ENCODE data around the gene ATF7IP.
A peak's percentile ranks its signal among the peaks of the same experiment; 100 is the strongest.

ATF7IP gene

GRCh38 chr12:14410841-14411569, 45.5 kb downstream of the ATF7IP start:
- DNase-seq (ENCODE audit: low read depth) = peak; percentile 40

GRCh38 chr12:14416658-14417057, 51.2 kb downstream of the ATF7IP start:
- peak; percentile 36 for DNase-seq (ENCODE audit: low read depth)

GRCh38 chr12:14417715-14418114, 52.2 kb downstream of the ATF7IP start:
- peak; percentile 73 for DNase-seq (ENCODE audit: low read depth)

- no peak for DNase-seq (ENCODE audit: low read depth)
Measured at GRCh38 chr12:14418451-14418890, 53.0 kb downstream of the ATF7IP start.

GRCh38 chr12:14422516-14423230, 57.2 kb downstream of the ATF7IP start:
- no peak for DNase-seq (ENCODE audit: low read depth)

DNA sequence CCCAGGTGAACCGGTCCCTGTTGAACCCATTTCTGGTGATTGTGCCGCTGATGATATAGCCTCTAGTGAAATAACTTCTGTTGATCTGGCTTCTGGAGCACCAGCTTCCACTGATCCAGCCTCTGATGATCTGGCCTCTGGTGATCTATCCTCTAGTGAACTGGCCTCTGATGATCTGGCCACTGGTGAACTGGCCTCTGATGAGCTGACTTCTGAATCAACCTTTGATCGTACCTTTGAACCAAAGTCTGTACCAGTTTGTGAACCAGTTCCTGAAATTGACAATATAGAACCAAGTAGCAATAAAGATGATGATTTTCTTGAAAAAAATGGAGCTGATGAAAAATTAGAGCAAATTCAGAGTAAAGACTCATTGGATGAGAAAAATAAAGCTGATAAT, 59.1 kb downstream of the ATF7IP start:
- DNase-seq (ENCODE audit: low read depth) = no peak

DNA sequence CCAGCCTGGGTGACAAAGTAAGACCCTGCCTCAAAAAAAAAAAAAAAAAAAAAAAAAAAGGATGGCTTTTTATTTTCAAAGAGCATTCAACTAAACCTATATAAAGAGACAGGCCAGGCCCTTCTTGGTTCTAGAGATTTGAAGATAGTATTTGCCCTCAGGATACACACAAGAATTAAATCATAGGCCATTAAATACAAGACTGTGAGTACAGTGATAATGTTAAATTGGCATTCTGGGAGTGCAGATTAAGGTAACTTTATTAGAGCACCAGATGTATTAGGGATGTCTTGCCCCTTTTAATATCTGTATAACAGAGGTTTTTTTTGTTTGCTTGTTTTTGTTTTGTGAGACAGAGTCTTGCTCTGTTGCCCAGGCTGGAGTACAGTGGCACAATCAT, 61.3 kb downstream of the ATF7IP start:
- no peak for DNase-seq (ENCODE audit: low read depth)

DNA sequence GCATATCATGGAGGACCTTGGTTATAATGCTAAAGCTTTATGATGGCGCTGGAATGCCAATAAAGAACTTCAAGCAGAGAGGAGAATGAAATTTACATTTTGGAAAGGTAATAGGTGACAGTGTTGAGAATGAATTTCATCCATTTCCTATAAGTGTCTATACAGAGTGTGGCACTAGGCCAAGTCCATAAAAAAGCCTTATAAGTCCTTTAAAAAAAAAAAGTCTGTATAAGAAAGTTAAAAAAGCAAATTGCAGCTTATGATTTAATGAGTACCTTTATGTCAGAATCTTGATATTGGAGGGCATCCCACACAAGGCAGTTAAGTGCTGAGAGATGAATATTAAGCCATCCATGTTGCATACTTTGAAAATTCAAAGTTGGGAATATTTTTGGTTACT, 62.4 kb downstream of the ATF7IP start:
- DNase-seq (ENCODE audit: low read depth) = no peak

- DNase-seq (ENCODE audit: low read depth) = no peak
Measured at GRCh38 chr12:14430394-14430986, 65.0 kb downstream of the ATF7IP start.

GRCh38 chr12:14431975-14432374, 66.5 kb downstream of the ATF7IP start:
- DNase-seq (ENCODE audit: low read depth) = no peak

- DNase-seq (ENCODE audit: low read depth) = no peak
Measured at GRCh38 chr12:14435627-14436026, 70.1 kb downstream of the ATF7IP start.

DNA sequence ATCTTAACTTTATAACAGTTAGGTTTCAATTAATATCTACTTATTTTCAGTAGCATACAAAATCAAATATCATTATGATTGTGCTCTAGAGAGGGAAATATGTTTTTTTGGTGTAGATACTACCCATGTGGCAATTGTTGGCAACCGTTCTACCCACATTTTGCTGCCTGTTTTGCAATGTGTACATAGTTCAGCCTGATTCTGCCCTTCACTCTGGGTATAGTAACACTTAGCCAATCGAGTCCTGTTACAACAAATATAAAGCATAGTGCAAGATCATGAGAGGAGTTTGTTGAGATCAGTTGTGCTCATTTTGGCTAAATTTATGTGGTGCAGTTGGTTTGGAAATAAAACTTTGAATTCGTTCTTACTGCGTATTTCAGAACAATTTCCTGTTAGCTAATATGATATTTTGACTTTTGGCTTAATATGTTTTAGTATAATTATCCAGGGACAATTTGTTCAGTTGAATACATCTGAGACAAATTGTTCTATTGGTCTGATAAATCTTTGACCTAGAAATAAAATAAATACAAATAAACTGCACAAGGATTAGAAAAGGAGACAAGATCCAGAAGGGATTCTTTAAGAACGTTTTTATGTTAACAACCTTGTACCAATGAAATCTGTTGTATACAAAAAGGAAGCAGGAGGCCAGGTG, 76.9 kb downstream of the ATF7IP start:
- DNase-seq (ENCODE audit: low read depth) = no peak

DNA sequence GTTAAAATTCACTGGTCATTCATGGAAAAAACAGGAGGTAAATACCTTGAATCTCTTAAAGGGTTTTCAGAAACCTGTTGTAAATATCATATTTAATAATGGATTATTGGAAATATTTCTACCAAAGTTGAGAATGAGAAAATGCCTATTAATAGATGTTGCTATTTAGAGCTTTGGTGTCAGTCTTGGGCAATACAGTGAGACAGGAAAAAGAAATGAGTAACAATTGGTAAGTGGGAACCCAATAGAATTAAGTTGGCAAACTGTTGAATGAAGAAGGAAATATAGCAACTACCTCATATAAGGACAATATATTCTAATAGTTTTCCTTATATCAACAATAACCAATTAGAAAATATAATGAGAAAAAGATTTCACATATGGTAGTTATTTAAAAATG, 78.0 kb downstream of the ATF7IP start:
- DNase-seq (ENCODE audit: low read depth) = no peak

DNA sequence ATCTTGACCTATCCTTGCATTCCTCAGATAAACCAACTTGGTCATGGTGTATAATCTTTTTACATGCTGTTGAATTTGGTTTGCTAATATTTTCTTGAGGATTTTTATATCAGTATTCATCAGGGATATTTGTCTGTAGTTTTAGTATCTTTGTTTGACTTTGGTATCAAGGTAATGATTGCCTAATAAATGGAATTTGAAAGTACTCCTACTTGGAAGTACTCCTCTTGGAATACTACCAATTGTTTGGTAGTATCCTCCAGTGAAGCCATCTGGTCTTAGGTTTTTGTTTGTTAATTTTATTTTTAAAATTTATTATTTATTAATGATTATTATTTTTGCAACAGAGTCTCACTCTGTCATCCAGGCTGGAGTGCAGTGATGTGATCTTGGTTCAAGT, 85.0 kb downstream of the ATF7IP start:
- DNase-seq (ENCODE audit: low read depth) = no peak

GRCh38 chr12:14452336-14452735, 86.9 kb downstream of the ATF7IP start:
- no peak for DNase-seq (ENCODE audit: low read depth)

DNA sequence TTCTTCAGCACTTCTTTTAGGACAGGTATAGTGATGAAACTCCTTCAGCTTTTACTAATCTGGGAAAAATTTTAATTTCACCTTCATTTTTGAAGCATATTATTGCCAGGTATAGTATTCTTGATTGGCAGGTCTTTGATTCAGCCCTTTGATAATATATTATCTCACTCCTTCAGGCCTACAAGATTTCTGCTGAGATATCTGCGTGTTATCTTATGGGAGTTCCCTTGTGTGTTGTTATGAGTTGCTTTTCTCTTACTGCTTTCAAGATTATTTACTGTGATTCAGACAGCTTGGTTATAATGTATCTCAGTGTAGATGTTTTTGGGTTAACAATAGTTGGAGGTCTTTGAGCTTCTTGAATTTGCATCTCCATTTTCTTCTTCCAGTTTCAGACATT, 87.4 kb downstream of the ATF7IP start:
- no peak for DNase-seq (ENCODE audit: low read depth)

- peak; percentile 10 for DNase-seq (ENCODE audit: low read depth)
Measured at GRCh38 chr12:14454098-14454907, 88.8 kb downstream of the ATF7IP start.

DNA sequence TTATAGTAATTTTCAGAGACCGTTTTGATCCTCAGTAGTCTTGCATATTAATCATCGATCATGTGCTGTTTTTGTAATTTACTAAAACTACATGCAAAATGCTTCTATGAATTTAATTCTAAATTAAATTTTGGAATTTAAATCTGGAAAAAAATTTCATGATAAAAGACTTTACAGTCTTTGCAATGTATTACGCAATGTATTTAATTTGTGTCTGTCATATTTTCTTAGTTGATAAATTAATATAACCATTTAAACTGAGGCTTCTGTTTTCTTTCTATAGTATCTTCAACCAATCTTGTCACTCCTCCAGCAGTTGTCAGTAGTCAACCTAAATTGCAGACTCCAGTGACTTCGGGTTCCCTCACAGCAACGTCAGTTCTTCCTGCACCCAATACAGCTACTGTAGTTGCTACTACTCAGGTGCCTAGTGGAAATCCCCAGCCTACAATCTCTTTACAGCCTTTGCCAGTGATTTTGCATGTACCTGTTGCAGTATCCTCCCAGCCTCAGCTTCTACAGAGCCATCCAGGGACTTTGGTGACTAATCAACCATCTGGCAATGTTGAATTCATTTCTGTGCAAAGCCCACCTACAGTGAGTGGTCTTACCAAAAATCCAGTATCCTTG, 94.8 kb downstream of the ATF7IP start:
- DNase-seq (ENCODE audit: low read depth) = no peak

DNA sequence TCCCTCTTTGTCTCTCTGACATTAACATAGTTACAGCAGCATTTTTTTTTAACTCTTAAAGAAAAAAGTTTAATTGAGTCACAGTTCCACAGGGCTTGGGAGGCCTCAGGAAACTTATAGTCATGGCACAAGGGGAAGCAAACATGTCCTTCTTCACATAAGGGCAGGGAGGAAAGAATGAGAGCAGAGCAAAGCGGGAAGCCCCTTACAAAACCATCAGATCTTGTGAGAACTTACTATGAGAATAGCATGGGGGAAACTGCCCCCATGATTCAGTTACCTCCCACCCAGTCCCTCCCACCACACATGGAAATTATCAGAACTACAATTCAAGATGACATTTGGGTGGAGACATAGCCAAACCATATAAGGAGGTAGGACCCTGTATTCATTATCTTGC, 106.0 kb downstream of the ATF7IP start:
- DNase-seq (ENCODE audit: low read depth) = no peak

DNA sequence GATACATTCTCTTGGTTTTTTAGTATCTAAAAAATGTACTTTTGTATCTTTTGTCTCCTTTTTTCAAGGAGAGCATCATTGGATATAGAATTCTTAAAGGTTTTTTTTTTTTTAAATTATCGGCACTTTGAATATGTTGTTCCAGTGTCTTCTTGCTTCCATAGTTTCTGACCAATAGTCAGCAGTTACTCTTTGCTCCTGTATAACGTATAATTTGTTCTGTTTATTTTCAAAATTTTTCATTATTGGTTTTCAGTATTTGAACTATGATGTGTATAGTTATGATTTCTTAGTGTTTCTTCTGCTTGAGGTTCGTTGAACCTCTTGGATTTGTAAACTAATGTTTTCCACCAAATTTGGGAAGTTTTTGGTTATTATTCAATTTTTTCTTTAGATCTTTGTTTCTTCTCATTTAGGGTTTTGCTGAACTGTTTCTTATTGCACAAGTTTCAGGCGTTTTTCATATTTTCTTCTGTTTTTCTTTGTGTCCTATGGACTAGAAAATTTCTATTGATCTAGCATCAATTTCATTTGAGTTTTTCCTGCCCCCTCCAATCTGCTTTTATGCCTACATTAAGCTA, 108.3 kb downstream of the ATF7IP start:
- DNase-seq (ENCODE audit: low read depth) = no peak

GRCh38 chr12:14479004-14479403, 113.5 kb downstream of the ATF7IP start:
- DNase-seq (ENCODE audit: low read depth) = no peak

Data from T follicular helper cell (primary cell).